IPS DF 6.9 (cell line): Measurements from ENCODE around the gene LGALS13.

ENCODE experiments used
- DNase-seq: peaks from one replicate; pipeline ENCODE4 v3.0.0-alpha.2; 2013; ENCODE audit warnings: low read depth, low spot score
- H3K27ac ChIP-seq: one replicate; pipeline ENCODE4 v1.5.1; 2013; ENCODE audit warnings: low read length, control low read depth
- H3K27me3 ChIP-seq: 2 replicates; pipeline ENCODE4 v1.6.1; 2013; ENCODE audit warnings: mild to moderate bottlenecking, low read length; ENCODE audit not compliant: control insufficient read depth, insufficient read depth
- H3K36me3 ChIP-seq: 2 replicates; pipeline ENCODE4 v1.6.1; 2013; ENCODE audit warnings: low read length; ENCODE audit not compliant: control insufficient read depth, insufficient read depth
- H3K4me1 ChIP-seq: 2 replicates; pipeline ENCODE4 v1.6.1; 2013; ENCODE audit warnings: low read length; ENCODE audit not compliant: control insufficient read depth, insufficient read depth
- H3K4me3 ChIP-seq: 2 replicates; pipeline ENCODE4 v1.5.1; 2013; ENCODE audit warnings: mild to moderate bottlenecking, low read length
- H3K9me3 ChIP-seq: 2 replicates; pipeline ENCODE4 v1.6.1; 2013; ENCODE audit warnings: low read length, inconsistent platforms; ENCODE audit not compliant: control insufficient read depth, insufficient read depth
- WGBS: extraction: QIAGEN DNeasy Blood & Tissue Kit; methylation state at CpG from one replicate; pipeline ENCODE4 v1.1.7; 2013; ENCODE audit warnings: mixed read lengths, missing lambda C conversion rate; ENCODE audit not compliant: insufficient read length, insufficient coverage; 5-methylcytosine and 5-hydroxymethylcytosine counted together

LGALS13 gene

GRCh38 chr19:39582891-39583625 is 19.3 kb upstream of the LGALS13 start:
- no peak overlapping the region for H3K27ac ChIP-seq
- no peaks in the 10 kb centered on the region for H3K9me3 ChIP-seq
- no peaks in the 10 kb centered on the region for H3K27me3 ChIP-seq
- no peaks in the 10 kb centered on the region for H3K4me1 ChIP-seq
- DNase-seq: no peak
- H3K4me3 ChIP-seq: no peak overlapping the region
- no CpG with 5 or more reads among the region's 8 CpGs for WGBS
- no peaks in the 10 kb centered on the region for H3K36me3 ChIP-seq

- Histone ChIP-seq H3K27me3 (no peaks in the 10 kb centered on the region), H3K36me3 (no peaks in the 10 kb centered on the region), H3K9me3 (no peaks in the 10 kb centered on the region), H3K27ac (no peak overlapping the region), H3K4me3 (no peak overlapping the region), H3K4me1 (no peaks in the 10 kb centered on the region)
- no peak for DNase-seq
- WGBS: no CpG with 5 or more reads among the region's 4 CpGs
These were observed 14.8 kb upstream of the LGALS13 start for GRCh38 chr19:39587496-39587895.

- no peak overlapping the region for H3K27ac ChIP-seq
- no peaks in the 10 kb centered on the region for H3K9me3 ChIP-seq
- H3K36me3 ChIP-seq: no peaks in the 10 kb centered on the region
- no peaks in the 10 kb centered on the region for H3K4me1 ChIP-seq
- no CpG with 5 or more reads among the region's 2 CpGs for WGBS
- no peaks in the 10 kb centered on the region for H3K27me3 ChIP-seq
- H3K4me3 ChIP-seq: no peak overlapping the region
- no peak for DNase-seq
These were observed 14.3 kb upstream of the LGALS13 start for GRCh38 chr19:39588066-39588465.

GRCh38 chr19:39590265-39590664 is 12.1 kb upstream of the LGALS13 start:
- WGBS: no CpG with 5 or more reads among the region's 2 CpGs
- no peaks in the 10 kb centered on the region for H3K36me3 ChIP-seq
- H3K27ac ChIP-seq: no peak overlapping the region
- peak; percentile 1 for DNase-seq
- H3K4me3 ChIP-seq: no peak overlapping the region
- H3K27me3 ChIP-seq: no peaks in the 10 kb centered on the region
- H3K4me1 ChIP-seq: no peaks in the 10 kb centered on the region
- no peaks in the 10 kb centered on the region for H3K9me3 ChIP-seq

- Histone ChIP-seq H3K27me3 (no peaks in the 10 kb centered on the region), H3K27ac (no peak overlapping the region), H3K36me3 (no peaks in the 10 kb centered on the region), H3K9me3 (no peaks in the 10 kb centered on the region), H3K4me1 (no peaks in the 10 kb centered on the region), H3K4me3 (no peak overlapping the region)
- DNase-seq: no peak
- WGBS: no CpG with 5 or more reads among the region's 7 CpGs
These were observed 9.9 kb upstream of the LGALS13 start for GRCh38 chr19:39592381-39592780.

- Histone ChIP-seq H3K4me3 (no peak overlapping the region), H3K27ac (no peak overlapping the region), H3K4me1 (no peaks in the 10 kb centered on the region), H3K36me3 (no peaks in the 10 kb centered on the region), H3K27me3 (no peaks in the 10 kb centered on the region), H3K9me3 (no peaks in the 10 kb centered on the region)
- DNase-seq: no peak
- WGBS: no CpG with 5 or more reads among the region's 6 CpGs
These were observed 6.4 kb upstream of the LGALS13 start for GRCh38 chr19:39595950-39596349.

- Histone ChIP-seq H3K36me3 (no peaks in the 10 kb centered on the region), H3K9me3 (no peaks in the 10 kb centered on the region), H3K4me1 (no peaks in the 10 kb centered on the region), H3K27me3 (no peaks in the 10 kb centered on the region), H3K27ac (no peak overlapping the region), H3K4me3 (no peak overlapping the region)
- no peak for DNase-seq
These were observed 5.4 kb upstream of the LGALS13 start for GRCh38 chr19:39596911-39597310.

- no peak for DNase-seq
- no peaks in the 10 kb centered on the region for H3K4me1 ChIP-seq
- no peaks in the 10 kb centered on the region for H3K27me3 ChIP-seq
- H3K27ac ChIP-seq: no peak overlapping the region
- no peaks in the 10 kb centered on the region for H3K36me3 ChIP-seq
- H3K4me3 ChIP-seq: no peak overlapping the region
- H3K9me3 ChIP-seq: no peaks in the 10 kb centered on the region
- WGBS: no CpG with 5 or more reads among the region's 4 CpGs
These were observed 3.2 kb upstream of the LGALS13 start for GRCh38 chr19:39599116-39599515.

- H3K4me3 ChIP-seq: no peak overlapping the region
- H3K36me3 ChIP-seq: no peaks in the 10 kb centered on the region
- no CpG with 5 or more reads among the region's 1 CpG for WGBS
- H3K9me3 ChIP-seq: no peaks in the 10 kb centered on the region
- H3K27me3 ChIP-seq: no peaks in the 10 kb centered on the region
- no peak overlapping the region for H3K27ac ChIP-seq
- no peak for DNase-seq
- no peaks in the 10 kb centered on the region for H3K4me1 ChIP-seq
These were observed 1.5 kb downstream of the LGALS13 start for GRCh38 chr19:39603825-39604224.

GRCh38 chr19:39607021-39607420 is 4.7 kb downstream of the LGALS13 start:
- Histone ChIP-seq H3K9me3 (no peaks in the 10 kb centered on the region), H3K36me3 (no peaks in the 10 kb centered on the region), H3K4me1 (no peaks in the 10 kb centered on the region), H3K27me3 (no peaks in the 10 kb centered on the region), H3K4me3 (no peak overlapping the region), H3K27ac (no peak overlapping the region)
- WGBS: no CpG with 5 or more reads among the region's 9 CpGs
- DNase-seq: no peak

GRCh38 chr19:39607561-39607960 is 5.2 kb downstream of the LGALS13 start:
- H3K36me3 ChIP-seq: no peaks in the 10 kb centered on the region
- H3K9me3 ChIP-seq: no peaks in the 10 kb centered on the region
- no peaks in the 10 kb centered on the region for H3K4me1 ChIP-seq
- no peak overlapping the region for H3K27ac ChIP-seq
- no peak for DNase-seq
- no peaks in the 10 kb centered on the region for H3K27me3 ChIP-seq
- no CpG with 5 or more reads among the region's 6 CpGs for WGBS
- no peak overlapping the region for H3K4me3 ChIP-seq
